SK-N-MC (cell line): ENCODE results near the gene POLR2H.

ENCODE experiments used
- EZH2 ChIP-seq: fragments of 200-600 bp; sonication (generic); IDR thresholded peaks from one replicate; pipeline ENCODE4 v1.6.1; 2017; ENCODE audit warnings: antibody characterized with exemption
- POLR2AphosphoS5 ChIP-seq: IDR thresholded peaks from 2 replicates; pipeline ENCODE4 v1.6.1; 2012; ENCODE audit warnings: mild to moderate bottlenecking, low read depth, low read length, borderline replicate concordance

DNA sequence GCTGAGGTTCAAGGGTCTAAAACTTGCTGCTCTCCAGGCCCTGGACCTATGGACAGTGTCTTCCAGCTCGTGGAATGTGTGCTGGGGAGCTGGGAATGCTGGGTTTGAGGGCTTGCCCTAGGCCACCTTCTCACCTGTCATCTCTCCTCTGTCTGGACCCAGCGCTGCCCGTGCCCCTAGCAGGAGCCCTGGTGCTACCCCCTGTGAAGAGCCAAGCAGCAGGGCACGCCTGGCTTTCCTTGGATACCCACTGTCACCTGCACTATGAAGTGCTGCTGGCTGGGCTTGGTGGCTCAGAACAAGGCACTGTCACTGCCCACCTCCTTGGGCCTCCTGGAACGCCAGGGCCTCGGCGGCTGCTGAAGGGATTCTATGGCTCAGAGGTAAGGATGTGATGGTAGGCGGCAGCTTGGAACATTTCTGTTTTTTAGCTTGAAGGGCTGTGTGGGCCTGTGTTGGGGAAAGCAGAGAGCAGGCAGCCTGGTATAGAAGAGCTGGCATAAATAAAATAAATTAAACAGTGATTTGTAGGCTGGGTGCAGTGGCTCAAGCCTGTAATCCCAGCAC, 23.4 kb downstream of the POLR2H start:
- no peak for TF ChIP-seq POLR2AphosphoS5
- TF ChIP-seq EZH2, result no peak
